Kidney epithelial cell (primary cell): ENCODE measurements around the gene MDN1. TPM values are rescaled to one million over a fixed set of nuclear protein-coding genes. Genes with fewer than 3 reads are reported as not detected.

Experiments
- DNase-seq: peaks from one replicate; pipeline ENCODE4 v3.0.0-alpha.2; 2010; ENCODE audit warnings: low read depth
- H3K27me3 ChIP-seq: 2 replicates; pipeline ENCODE4 v1.6.0; 2011; ENCODE audit warnings: low read length; ENCODE audit not compliant: control insufficient read depth, insufficient read depth
- H3K36me3 ChIP-seq: 2 replicates; pipeline ENCODE4 v1.5.1; 2011; ENCODE audit warnings: low read length; ENCODE audit not compliant: control insufficient read depth, insufficient read depth
- H3K4me3 ChIP-seq: 2 replicates; pipeline ENCODE4 v1.5.1; 2011; ENCODE audit warnings: low read depth, mild to moderate bottlenecking, control low read depth, low read length
- CTCF ChIP-seq: IDR thresholded peaks from 2 replicates; pipeline ENCODE4 v1.5.1; 2011; ENCODE audit warnings: mild to moderate bottlenecking, moderate library complexity, low read length, control low read depth, inconsistent platforms; ENCODE audit not compliant: insufficient read depth, poor library complexity, severe bottlenecking
- total RNA-seq: library from RNA; depleted of rRNA; stranded (reverse); fragments of >200 nt; gene quantifications from 2 replicates; pipeline ENCODE4 v1.2.3, GENCODE V29; 2015

The MDN1 gene
- total RNA-seq, 1 donor from 2014 or later = 28.6 TPM

GRCh38 chr6:89597988-89598387, 221.6 kb downstream of the MDN1 start:
- DNase-seq = peak; percentile 1
- H3K27me3 ChIP-seq = no peaks in the 10 kb centered on the region
- no peak for TF ChIP-seq CTCF
- H3K4me3 ChIP-seq = no peak overlapping the region
- no peaks in the 10 kb centered on the region for H3K36me3 ChIP-seq

- no peak for TF ChIP-seq CTCF
- Histone ChIP-seq H3K36me3 (no peaks in the 10 kb centered on the region), H3K27me3 (no peaks in the 10 kb centered on the region), H3K4me3 (no peak overlapping the region)
- DNase-seq = no peak
Observed at GRCh38 chr6:89597372-89597771, 222.2 kb downstream of the MDN1 start.

GRCh38 chr6:89596484-89596883, 223.1 kb downstream of the MDN1 start:
- TF ChIP-seq CTCF = no peak
- no peak for DNase-seq
- Histone ChIP-seq H3K27me3 (no peaks in the 10 kb centered on the region), H3K4me3 (no peak overlapping the region), H3K36me3 (no peaks in the 10 kb centered on the region)

GRCh38 chr6:89596056-89596455, 223.5 kb downstream of the MDN1 start:
- no peak overlapping the region for H3K4me3 ChIP-seq
- DNase-seq = no peak
- H3K36me3 ChIP-seq = no peaks in the 10 kb centered on the region
- no peak for TF ChIP-seq CTCF
- H3K27me3 ChIP-seq = no peaks in the 10 kb centered on the region

Other genes starting within 250 kb of the MDN1 start
- gene LYRM2, start 181.0 kb downstream of the MDN1 start, total RNA-seq = 25.7 and 29.2 TPM in 2 replicates
- 9.5 and 9.7 TPM in 2 replicates for gene CASP8AP2, start 10.1 kb upstream of the MDN1 start, total RNA-seq
- gene GJA10, start 74.7 kb upstream of the MDN1 start, total RNA-seq = not detected in 2 replicates